Endothelial cell of umbilical vein (primary cell): ENCODE data around the gene KCNH6.

Experiments used
- CTCF ChIP-seq, 2 donors: IDR thresholded peaks; 1 replicate in 1 of 2; 2 replicates in 1 of 2; pipeline ENCODE4 v1.5.1; 2011; ENCODE audit warnings: low read length in 2 of 2, mild to moderate bottlenecking in 2 of 2, moderate library complexity in 2 of 2, control low read depth in 1 of 2, inconsistent platforms in 1 of 2, low read depth in 1 of 2; ENCODE audit not compliant: insufficient read depth in 1 of 2; ENCODE audit errors: extremely low read depth in 1 of 2
- EZH2 ChIP-seq: IDR thresholded peaks from 2 replicates; pipeline ENCODE4 v1.6.1; 2012; ENCODE audit warnings: borderline replicate concordance, low read depth, mild to moderate bottlenecking, moderate library complexity, low read length, inconsistent platforms; ENCODE audit not compliant: severe bottlenecking
- FOS ChIP-seq: IDR thresholded peaks from 2 replicates; pipeline ENCODE4 v1.6.1; 2011; ENCODE audit warnings: mild to moderate bottlenecking, low read length, moderate library complexity, borderline replicate concordance; ENCODE audit not compliant: insufficient read depth
- GATA2 ChIP-seq: IDR thresholded peaks from 2 replicates; pipeline ENCODE4 v1.7.0; 2011; ENCODE audit warnings: low read depth, mild to moderate bottlenecking, moderate library complexity, mixed read lengths, low read length; ENCODE audit not compliant: insufficient read length, insufficient read depth
- JUN ChIP-seq: IDR thresholded peaks from 2 replicates; pipeline ENCODE4 v1.6.1; 2011; ENCODE audit warnings: borderline replicate concordance, low read depth; ENCODE audit not compliant: insufficient read length, insufficient read depth
- MAX ChIP-seq: IDR thresholded peaks from 2 replicates; pipeline ENCODE4 v1.6.1; 2011; ENCODE audit not compliant: insufficient read depth, insufficient read length
- MYC ChIP-seq: IDR thresholded peaks from one replicate; pipeline ENCODE4 v1.6.1; 2011; ENCODE audit warnings: mild to moderate bottlenecking, low read depth, low read length
- POLR2A ChIP-seq: IDR thresholded peaks from 2 replicates; pipeline ENCODE4 v1.6.1; 2012; ENCODE audit warnings: low read depth, mild to moderate bottlenecking, control low read depth, low read length
- POLR2AphosphoS5 ChIP-seq: IDR thresholded peaks from 2 replicates; pipeline ENCODE4 v1.6.1; 2012; ENCODE audit warnings: low read depth, mild to moderate bottlenecking, control low read depth, low read length, moderate library complexity; ENCODE audit not compliant: insufficient read depth

DNA sequence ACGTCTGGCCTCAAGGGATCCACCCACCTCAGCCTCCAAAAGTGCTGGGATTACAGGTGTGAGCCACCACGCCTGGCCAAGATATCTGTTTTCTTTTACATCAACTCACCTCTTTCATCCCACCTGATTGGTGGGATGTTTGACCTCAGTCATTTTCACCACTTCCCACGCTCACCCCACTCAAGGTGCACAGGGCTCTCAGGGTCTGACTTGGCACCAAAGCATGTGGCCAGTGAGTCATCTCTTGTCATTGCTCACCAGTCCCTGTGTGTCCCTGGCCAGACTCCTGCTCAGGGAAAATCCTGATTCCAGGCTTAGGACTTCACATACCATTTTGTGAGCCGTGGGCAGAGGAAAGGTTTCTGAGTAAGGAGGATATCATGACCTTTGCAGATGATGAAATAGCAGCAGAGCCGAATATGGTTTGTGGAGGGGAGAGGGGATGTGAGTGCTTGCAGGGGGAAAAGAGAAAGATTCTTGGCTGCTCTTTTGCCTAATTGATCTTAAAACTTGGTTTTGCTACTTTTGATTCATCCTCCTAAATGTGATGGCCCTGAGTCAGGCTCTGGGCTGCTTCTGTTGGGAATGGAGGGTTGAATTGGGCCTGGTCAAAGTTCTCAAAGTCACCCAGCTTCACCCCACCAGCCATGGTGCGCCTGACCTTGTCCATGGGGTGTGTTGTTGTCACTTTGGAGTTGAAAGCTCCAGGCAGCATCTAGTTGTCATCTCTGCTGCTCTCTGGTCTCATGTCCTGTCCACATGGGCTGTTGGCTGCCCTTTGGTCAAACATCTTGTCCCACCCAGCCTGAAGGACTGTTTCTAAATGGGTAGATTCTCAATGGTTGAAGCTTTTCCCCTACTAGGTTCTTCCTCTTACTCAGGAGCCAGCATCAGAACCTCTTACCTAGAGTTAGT, 6.0 kb upstream of the KCNH6 start:
- TF ChIP-seq CTCF (IDR thresholded peaks at IDR 0.05; ENCODE audit: extremely low read depth in 1 of 2, insufficient read depth in 1 of 2, low read depth in 1 of 2, low read length in 2 of 2): no peak
- no peak for TF ChIP-seq EZH2
- TF ChIP-seq POLR2A: no peak
- no peak for TF ChIP-seq MAX
- no peak for TF ChIP-seq POLR2AphosphoS5
- TF ChIP-seq MYC: no peak
- no peak for TF ChIP-seq GATA2
- no peak for TF ChIP-seq JUN
- TF ChIP-seq FOS: no peak
